AG10803 (cell line): ENCODE results near the gene SH3TC1.
A peak's percentile ranks its signal among the peaks of the same experiment; 100 is the strongest.

Experiments
- DNase-seq: peaks from one replicate; pipeline ENCODE4 v3.0.0; 2010; ENCODE audit warnings: low read depth
- H3K4me3 ChIP-seq: 2 replicates; pipeline ENCODE4 v1.5.1; 2011; ENCODE audit warnings: mild to moderate bottlenecking, low read length, control low read depth
- TF ChIP-seq, protein P1 (sequence below): conservative IDR thresholded peaks from 2 replicates; pipeline ENCODE4 v1.5.1; 2011; ENCODE audit warnings: mild to moderate bottlenecking, low read length, control low read depth, inconsistent platforms

Gene SH3TC1

GRCh38 chr4:8215001-8215427 lies 15.9 kb downstream of the SH3TC1 start:
- H3K4me3 ChIP-seq, result no peak overlapping the region
- peak; percentile 77 for DNase-seq
- TF ChIP-seq, protein P1, sequence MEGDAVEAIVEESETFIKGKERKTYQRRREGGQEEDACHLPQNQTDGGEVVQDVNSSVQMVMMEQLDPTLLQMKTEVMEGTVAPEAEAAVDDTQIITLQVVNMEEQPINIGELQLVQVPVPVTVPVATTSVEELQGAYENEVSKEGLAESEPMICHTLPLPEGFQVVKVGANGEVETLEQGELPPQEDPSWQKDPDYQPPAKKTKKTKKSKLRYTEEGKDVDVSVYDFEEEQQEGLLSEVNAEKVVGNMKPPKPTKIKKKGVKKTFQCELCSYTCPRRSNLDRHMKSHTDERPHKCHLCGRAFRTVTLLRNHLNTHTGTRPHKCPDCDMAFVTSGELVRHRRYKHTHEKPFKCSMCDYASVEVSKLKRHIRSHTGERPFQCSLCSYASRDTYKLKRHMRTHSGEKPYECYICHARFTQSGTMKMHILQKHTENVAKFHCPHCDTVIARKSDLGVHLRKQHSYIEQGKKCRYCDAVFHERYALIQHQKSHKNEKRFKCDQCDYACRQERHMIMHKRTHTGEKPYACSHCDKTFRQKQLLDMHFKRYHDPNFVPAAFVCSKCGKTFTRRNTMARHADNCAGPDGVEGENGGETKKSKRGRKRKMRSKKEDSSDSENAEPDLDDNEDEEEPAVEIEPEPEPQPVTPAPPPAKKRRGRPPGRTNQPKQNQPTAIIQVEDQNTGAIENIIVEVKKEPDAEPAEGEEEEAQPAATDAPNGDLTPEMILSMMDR, result no peak

GRCh38 chr4:8215641-8216442 lies 16.8 kb downstream of the SH3TC1 start:
- no peak for DNase-seq
- TF ChIP-seq, protein P1, result no peak
- H3K4me3 ChIP-seq, result no peak overlapping the region

DNA sequence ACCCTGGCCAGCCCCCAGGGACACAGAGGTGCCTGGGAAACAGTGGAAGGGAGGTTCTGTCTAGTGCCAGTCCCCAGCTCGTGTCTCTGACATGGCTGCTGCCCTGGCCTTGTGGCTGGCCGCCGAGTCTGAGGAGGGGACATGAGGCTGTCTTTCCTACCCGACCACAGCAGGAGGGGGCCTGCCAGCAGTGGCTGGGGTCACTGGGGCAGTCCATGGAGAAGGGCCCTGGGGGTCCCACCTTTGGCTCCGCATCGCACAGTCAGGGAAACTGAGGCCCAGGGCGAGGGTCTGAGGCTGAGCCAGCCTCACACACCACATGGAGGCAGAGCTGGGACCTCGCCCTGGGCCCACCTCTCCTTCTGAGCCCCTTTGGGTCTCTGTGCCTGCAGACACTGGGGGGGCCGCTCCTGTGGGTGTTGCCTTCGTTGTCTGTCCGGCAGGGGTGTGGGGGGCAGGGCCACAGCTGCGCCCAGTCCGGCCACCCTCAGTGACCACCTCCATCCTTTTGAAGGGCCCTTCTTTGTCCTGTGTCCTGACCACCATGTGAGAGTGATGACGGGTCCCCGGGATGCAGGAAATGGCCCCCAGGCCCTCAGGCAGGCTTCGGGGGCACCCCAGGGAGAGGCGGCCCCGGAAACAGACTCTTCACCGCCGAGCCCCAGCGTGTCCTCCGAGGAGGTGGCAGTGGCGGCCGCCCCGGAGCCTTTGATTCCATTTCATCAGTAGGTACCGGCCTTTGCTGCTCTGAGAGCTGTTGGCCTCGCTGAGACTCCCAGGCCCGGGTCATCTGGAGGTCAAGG lies 17.6 kb downstream of the SH3TC1 start:
- TF ChIP-seq, protein P1, result no peak
- DNase-seq, result no peak
- no peak overlapping the region for H3K4me3 ChIP-seq

DNA sequence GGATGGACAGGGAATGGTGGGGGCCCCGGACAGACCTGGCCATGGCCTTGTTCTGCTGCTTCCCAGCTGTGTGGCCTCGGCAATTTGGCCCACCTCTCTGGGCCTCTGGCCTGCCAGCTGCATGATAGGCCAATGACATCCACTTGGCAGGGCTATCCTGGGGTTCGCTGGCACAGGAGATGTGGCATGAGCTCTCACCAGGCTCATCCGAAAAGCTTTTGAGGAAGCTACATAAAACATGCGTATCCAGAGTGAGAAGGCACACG lies 18.1 kb downstream of the SH3TC1 start:
- no peak overlapping the region for H3K4me3 ChIP-seq
- TF ChIP-seq, protein P1, result no peak
- DNase-seq, result no peak

DNA sequence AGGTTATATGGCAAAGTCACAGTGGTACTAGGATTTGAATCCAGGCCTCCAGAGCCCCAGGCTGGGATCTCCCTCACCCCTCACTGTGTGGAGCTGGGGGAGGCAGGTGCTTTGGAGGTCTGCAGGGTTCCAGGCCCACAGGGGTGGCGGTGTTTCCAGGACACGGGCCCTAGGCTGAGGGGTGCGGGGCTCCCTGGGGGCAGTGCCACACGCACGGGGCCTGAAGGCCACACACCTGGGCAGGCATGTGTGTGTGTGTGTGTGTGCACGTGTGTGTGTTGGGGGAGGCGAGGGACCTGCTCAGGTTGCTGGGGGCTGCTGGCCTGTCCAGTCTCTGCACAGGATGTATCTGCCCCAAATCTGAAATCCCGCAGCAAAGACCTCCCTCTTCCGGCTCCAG lies 18.8 kb downstream of the SH3TC1 start:
- H3K4me3 ChIP-seq, result no peak overlapping the region
- TF ChIP-seq, protein P1, result no peak
- DNase-seq, result no peak

DNA sequence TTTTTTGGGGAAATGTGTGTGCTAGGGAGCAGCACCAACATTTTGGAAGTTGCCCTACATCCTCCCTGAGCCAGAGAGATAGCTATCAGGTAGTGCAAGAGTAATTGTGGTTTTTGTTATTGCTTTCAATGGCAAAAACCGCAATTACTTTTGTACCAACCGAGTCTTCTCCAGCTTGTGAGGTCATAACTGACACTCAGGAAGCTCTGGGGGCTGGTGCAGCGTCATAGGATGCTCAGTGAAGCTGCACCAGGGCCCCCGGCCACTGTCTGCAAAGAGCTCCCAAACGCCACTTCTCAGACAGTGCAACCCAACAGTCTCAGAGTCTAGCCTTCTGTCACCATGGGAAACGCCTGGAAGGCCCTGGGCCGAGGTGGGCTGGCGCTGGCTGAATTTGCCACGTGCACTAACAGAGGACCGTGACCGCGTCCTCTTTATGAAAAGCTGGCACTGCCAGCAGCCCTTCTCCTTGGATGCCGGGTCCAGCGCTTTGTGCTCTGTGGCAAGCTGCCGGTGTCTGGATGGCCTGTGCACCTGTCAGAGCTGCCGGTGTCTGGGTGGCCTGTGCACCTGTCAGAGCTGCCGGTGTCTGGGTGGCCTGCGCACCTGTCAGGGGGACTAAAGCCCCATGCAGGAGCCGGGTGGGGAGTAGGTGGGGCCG lies 19.4 kb downstream of the SH3TC1 start:
- H3K4me3 ChIP-seq, result no peak overlapping the region
- TF ChIP-seq, protein P1, result no peak
- no peak for DNase-seq
